GM12801 (cell line): ENCODE results near the gene CABCOCO1.

Source experiments
- CTCF ChIP-seq: IDR thresholded peaks from one replicate; pipeline ENCODE4 v1.5.1; 2011; ENCODE audit warnings: control low read depth; ENCODE audit not compliant: insufficient read length; ENCODE audit errors: extremely low read depth

CABCOCO1 gene

GRCh38 chr10:61669161-61669725, 6.5 kb downstream of the CABCOCO1 start:
- no peak for TF ChIP-seq CTCF

GRCh38 chr10:61669849-61670248, 7.1 kb downstream of the CABCOCO1 start:
- TF ChIP-seq CTCF, result no peak

- TF ChIP-seq CTCF, result no peak
Observed at GRCh38 chr10:61673360-61673759, 10.6 kb downstream of the CABCOCO1 start.

GRCh38 chr10:61682323-61682722, 19.6 kb downstream of the CABCOCO1 start:
- TF ChIP-seq CTCF, result no peak

- TF ChIP-seq CTCF, result no peak
Observed at GRCh38 chr10:61683319-61683718, 20.6 kb downstream of the CABCOCO1 start.

GRCh38 chr10:61684894-61685507, 22.3 kb downstream of the CABCOCO1 start:
- no peak for TF ChIP-seq CTCF

GRCh38 chr10:61688551-61689308, 26.0 kb downstream of the CABCOCO1 start:
- TF ChIP-seq CTCF, result no peak
